GM19193 (cell line): ENCODE measurements around the gene TMCC3.

Source experiments
- POLR2A ChIP-seq: IDR thresholded peaks from 4 replicates; pipeline ENCODE4 v1.6.1; 2011; ENCODE audit not compliant: insufficient read depth, insufficient read length; ENCODE audit errors: extremely low read depth

The TMCC3 gene

DNA sequence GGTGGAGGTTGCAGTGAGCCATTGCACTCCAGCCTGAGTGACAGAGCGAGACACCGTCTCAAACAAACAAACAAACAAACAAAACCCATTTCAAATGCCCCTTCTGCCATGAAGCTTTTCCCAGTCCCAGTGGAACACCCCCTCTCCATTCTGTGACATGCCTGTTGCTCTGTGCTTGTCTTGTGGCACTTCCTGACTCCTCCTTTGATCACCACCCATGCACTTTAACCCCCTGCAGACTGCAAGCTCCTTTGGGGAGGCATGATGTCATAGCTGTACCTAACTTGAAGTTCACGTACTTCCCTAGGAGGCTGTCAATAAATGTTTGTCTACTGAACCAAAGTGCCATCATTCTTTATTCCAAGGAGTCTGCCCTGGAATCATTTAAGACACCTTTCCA is 64.7 kb downstream of the TMCC3 start:
- no peak for TF ChIP-seq POLR2A

DNA sequence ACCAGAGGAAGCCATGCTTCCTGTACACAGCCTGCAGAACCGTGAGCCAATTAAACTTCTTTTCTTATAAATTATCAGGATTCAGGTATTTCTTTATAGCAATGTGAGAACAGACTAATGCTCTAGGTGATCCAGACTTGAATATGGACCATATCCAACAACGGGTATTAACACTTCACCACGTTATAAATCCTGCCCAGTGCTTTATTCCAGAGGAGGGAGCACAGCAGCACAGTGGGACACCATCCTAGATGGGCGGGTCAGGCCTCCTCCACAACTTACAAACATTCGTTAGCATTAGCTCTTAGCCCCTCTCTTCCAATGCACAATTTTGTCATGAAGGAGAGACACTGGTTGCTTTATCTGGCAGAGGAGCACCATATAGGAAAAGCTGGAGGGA is 66.0 kb downstream of the TMCC3 start:
- TF ChIP-seq POLR2A: no peak

- no peak for TF ChIP-seq POLR2A
These were observed 67.8 kb downstream of the TMCC3 start for GRCh38 chr12:94582591-94582990.

DNA sequence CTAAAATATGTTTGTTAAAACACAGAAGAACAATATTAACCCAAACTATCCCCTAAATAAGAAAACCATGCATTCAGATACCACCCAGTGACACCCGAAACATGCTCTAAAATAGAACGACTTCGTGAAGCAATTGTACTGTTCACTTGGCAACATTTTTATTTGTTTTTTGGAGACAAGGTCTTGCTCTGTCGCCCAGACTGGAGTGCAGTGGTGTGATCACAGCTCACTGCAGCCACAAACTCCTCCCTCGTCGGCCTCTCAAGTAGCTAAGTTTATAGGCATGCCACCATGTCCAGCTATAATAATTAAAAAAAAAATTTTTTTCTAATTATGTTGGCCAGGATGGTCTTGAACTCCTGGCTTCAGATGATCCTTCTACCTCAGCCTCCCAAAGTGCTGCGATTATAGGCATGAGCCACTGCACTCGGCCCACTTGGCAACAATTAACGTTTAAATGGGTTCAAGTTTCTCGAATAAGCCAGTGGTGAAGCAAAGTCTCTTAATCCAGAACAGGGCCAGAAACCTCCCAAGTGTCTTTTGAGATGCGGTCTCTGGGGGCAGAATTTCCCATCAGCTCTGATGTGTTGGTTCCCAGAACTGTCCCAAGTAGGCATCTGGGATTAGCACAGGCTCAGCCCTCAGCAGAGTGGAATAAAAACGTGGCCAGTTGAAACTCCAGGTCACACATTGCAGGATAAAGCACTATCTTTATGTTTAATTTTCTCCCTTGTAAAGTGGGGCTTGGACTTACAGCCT is 74.5 kb downstream of the TMCC3 start:
- no peak for TF ChIP-seq POLR2A

DNA sequence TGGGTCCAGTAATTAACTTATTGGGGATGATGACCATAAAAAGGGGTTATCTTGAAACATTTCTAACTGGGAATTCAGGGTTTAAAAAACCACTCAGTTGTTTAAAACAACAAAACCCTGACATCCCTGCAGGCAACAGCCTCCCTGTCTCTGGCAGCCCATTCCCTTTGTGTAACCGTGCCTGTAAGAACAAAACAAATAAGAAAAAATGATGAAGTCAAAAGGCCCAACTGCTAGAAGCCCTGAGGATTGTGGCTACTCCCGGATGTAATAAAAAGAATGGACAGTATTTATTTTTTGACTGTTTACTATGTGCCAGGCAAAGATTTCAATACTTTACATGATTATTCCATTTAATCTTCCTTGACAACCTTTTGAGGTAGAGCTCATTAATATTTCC is 75.3 kb downstream of the TMCC3 start:
- TF ChIP-seq POLR2A: no peak

DNA sequence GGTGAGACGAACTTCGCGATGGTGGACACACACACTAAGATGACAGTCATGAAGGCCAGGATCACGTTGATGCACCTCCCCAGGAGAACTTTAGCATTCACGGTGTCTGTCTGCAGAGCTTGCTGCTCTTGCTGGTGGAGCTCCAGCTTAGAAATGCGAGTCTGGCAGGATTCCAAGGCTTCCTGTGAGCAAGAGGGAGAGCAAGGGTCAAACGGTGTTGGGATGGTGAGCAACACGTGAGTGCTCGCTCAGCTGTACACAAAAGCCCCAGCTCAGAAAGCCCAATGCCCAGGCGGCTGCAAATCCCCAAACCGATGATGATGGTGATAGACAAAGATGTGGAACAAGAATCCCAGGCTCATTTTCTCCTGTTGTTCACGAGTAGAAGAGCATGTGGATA is 78.8 kb downstream of the TMCC3 start:
- no peak for TF ChIP-seq POLR2A

GRCh38 chr12:94570161-94570560 is 80.2 kb downstream of the TMCC3 start:
- TF ChIP-seq POLR2A: no peak

DNA sequence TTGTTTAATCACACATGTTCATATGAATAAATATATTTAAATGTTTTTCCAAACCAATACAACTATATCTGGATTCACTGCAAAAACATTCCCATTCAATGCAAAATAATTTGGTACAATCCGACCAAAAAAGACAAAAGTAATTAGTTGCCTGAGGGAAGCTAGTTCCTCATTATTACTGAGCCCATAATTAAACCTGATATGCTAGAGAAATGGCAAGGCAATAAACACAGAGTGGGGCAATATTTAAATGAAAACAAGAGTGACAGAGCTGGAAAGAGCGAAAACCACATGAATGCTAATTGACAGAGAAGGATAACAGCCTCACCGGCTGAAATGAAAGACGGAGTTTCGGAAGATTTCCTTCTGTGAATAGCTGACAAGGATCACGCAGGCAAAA is 82.6 kb downstream of the TMCC3 start:
- TF ChIP-seq POLR2A: no peak

- TF ChIP-seq POLR2A: no peak
These were observed 84.0 kb downstream of the TMCC3 start for GRCh38 chr12:94566345-94566744.

DNA sequence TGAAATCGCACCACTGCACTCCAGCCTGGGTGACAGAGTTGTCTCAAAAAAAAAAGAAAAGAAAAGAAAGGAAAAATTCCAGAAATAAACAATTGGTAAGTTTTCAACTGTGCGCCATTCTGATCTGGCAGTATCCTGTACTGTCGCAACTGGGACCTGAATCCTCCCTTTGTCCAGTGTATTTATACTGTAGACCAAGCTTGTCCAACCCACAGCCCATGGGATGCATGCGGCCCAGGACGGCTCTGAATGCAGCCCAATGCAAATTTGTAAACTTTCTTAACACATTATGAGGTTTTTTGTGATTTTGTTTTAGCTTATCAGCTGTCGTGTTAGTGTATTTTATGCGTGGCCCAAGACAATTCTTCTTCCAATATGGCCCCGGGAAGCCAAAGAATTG is 84.7 kb downstream of the TMCC3 start:
- no peak for TF ChIP-seq POLR2A

GRCh38 chr12:94563286-94563685 is 87.1 kb downstream of the TMCC3 start:
- TF ChIP-seq POLR2A: no peak

DNA sequence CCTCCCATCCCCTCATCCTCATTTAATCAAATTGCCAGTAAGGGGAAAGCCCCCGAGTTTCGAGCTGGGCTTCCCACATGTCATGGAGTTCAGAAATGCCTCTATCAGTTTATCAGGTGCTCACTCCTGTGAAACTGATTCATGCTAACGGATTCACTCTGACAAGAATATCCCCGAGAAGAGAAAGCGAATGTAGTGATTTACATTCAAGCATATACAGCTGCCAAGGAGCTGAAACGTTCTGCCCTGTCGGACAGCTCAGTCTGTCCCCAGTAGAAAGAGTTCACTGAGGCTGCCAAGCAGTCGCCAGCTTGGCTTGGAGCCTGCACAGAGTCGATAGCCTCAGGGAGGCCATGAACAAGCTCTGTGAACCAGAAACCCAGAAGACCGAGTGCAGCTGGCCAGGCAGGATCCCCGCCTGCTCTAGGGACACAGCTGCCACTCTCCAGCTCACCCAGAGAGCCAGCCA is 88.4 kb downstream of the TMCC3 start:
- TF ChIP-seq POLR2A: peak; percentile 32

DNA sequence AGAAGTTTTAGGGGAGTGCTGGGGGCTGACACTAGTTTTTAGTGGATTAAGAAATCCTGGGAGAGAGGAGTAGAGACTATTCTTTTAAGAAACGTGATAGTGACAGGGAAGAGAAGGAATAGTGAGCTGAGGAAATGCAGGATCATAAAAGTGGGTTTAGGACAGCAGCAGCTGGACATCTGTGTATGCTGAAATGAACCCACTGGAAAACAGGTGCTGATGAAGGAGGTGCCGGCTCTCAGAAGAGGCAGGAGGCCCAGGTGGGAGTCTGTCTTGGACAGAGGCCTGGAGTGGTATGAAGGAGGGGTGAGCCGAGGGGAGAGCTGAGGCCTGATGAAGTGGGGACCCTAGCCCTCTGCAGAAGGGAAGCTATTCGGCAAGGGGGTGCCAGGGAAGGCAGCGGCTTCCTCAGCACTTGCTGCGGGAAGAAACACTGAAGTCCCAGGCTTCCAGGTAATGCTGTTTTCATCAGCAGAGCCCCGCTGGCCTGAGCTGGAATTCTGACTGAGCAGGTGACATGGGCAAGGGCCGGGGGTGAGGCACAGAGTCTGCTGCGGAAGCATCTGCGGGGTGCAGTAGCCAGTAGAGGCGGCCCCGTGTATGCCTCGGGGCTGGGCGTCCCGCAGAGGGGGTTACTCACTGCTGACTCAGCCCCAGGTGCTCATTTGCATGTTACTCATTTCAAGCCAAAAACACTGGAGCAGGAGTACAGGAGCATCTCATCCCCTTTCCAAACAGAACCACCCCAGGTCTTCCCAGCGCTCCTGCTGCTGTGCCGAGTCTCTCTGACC is 89.7 kb downstream of the TMCC3 start:
- TF ChIP-seq POLR2A: peak; percentile 53

GRCh38 chr12:94558612-94559011 is 91.7 kb downstream of the TMCC3 start:
- TF ChIP-seq POLR2A: no peak

- no peak for TF ChIP-seq POLR2A
These were observed 92.5 kb downstream of the TMCC3 start for GRCh38 chr12:94557746-94558295.

DNA sequence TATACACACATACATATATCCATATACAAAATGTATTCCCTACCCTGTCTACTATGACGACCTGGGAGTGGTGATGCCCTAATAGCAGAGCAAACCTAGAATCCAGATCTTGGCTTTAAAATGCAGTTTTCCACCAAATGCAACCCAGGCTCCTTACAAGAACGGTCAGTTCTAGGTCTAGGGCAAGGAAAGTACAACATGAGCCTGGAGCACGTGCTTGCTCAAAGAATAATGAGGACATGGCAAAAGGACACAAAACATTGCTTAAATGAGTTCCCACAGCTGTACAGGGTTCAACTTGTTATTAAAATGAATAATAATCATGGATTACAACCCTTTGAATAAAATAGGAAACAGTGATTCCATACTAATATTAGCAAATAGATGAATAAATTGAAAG is 94.7 kb downstream of the TMCC3 start:
- TF ChIP-seq POLR2A: no peak
